AG09319 (cell line): ENCODE measurements around the gene RPL14.
"Not testable (repeated sequence)": the region's sequence is repeated elsewhere in the genome, so short reads cannot be mapped to it uniquely, and the experiment has no call there.

Source experiments
- DNase-seq: peaks from one replicate; pipeline ENCODE4 v3.0.0-alpha.2; 2010; ENCODE audit warnings: low read depth; ENCODE audit errors: extremely low read depth
- CTCF ChIP-seq: IDR thresholded peaks from 2 replicates; pipeline ENCODE4 v1.5.1; 2011; ENCODE audit warnings: low read depth, mild to moderate bottlenecking, inconsistent platforms, low read length, moderate library complexity

Gene RPL14

GRCh38 chr3:40452876-40453730, 4.0 kb upstream of the RPL14 start:
- no peak for TF ChIP-seq CTCF
- peak; percentile 94 for DNase-seq

- TF ChIP-seq CTCF: no peak
- DNase-seq: no peak
Measured at GRCh38 chr3:40453933-40454332, 3.2 kb upstream of the RPL14 start.

GRCh38 chr3:40455328-40455727, 1.8 kb upstream of the RPL14 start:
- DNase-seq: no peak
- no peak for TF ChIP-seq CTCF

GRCh38 chr3:40456279-40456939, 730 bp upstream of the RPL14 start:
- no peak for TF ChIP-seq CTCF
- no peak for DNase-seq

- TF ChIP-seq CTCF: no peak
Measured at GRCh38 chr3:40458473-40458872, 1.3 kb downstream of the RPL14 start.

GRCh38 chr3:40460481-40460880, 3.3 kb downstream of the RPL14 start:
- not testable (repeated sequence) for DNase-seq

More at GRCh38 chr3:40458473-40458872, 1.3 kb downstream of the RPL14 start:
- no peak for DNase-seq

- DNase-seq: no peak
- no peak for TF ChIP-seq CTCF
Measured at GRCh38 chr3:40461161-40461560, 4.0 kb downstream of the RPL14 start.

GRCh38 chr3:40462838-40463237, 5.7 kb downstream of the RPL14 start:
- DNase-seq: not testable (repeated sequence)
